H9 (cell line): ENCODE measurements around the gene RASL10A. TPM values are rescaled to one million over a fixed set of nuclear protein-coding genes. Genes with fewer than 3 reads are reported as not detected.
A peak's percentile ranks its signal among the peaks of the same experiment; 100 is the strongest.

Experiments used
- DNase-seq: peaks from one replicate; pipeline ENCODE4 v3.0.0-alpha.2; 2017
- H2AFZ ChIP-seq: one replicate; pipeline ENCODE4 v1.6.1; 2013; ENCODE audit warnings: mild to moderate bottlenecking, low read length, control low read depth, moderate library complexity
- H2AK5ac ChIP-seq: 2 replicates; pipeline ENCODE4 v1.6.1; 2013; ENCODE audit warnings: low read length, control low read depth, mixed read lengths; ENCODE audit not compliant: insufficient read length
- H2BK120ac ChIP-seq: one replicate; pipeline ENCODE4 v1.6.1; 2013; ENCODE audit warnings: low read depth, mild to moderate bottlenecking, low read length, control low read depth, inconsistent platforms; ENCODE audit not compliant: poor library complexity, severe bottlenecking
- H2BK12ac ChIP-seq: 2 replicates; pipeline ENCODE4 v1.6.1; 2013; ENCODE audit warnings: low read length, control low read depth, mixed read lengths, low read depth; ENCODE audit not compliant: insufficient read length
- H2BK15ac ChIP-seq: 2 replicates; pipeline ENCODE4 v1.6.1; 2013; ENCODE audit warnings: low read depth, low read length, control low read depth
- H2BK20ac ChIP-seq: one replicate; pipeline ENCODE4 v1.6.1; 2013; ENCODE audit warnings: low read depth, mild to moderate bottlenecking, low read length, control low read depth, inconsistent platforms; ENCODE audit not compliant: poor library complexity, severe bottlenecking
- H2BK5ac ChIP-seq: 2 replicates; pipeline ENCODE4 v1.6.1; 2013; ENCODE audit warnings: low read length, control low read depth, mixed read lengths; ENCODE audit not compliant: insufficient read length
- H3K14ac ChIP-seq: 2 replicates; pipeline ENCODE4 v1.6.1; 2013; ENCODE audit warnings: low read length, control low read depth; ENCODE audit not compliant: insufficient read depth
- H3K18ac ChIP-seq: 2 replicates; pipeline ENCODE4 v1.6.1; 2013; ENCODE audit warnings: low read depth, mild to moderate bottlenecking, mixed read lengths, low read length, control low read depth; ENCODE audit not compliant: insufficient read length
- H3K23ac ChIP-seq: 2 replicates; pipeline ENCODE4 v1.6.1; 2013; ENCODE audit warnings: low read length, control low read depth, mixed read lengths, low read depth; ENCODE audit not compliant: insufficient read length
- H3K23me2 ChIP-seq: 2 replicates; pipeline ENCODE4 v1.6.1; 2013; ENCODE audit warnings: low read depth, mild to moderate bottlenecking, mixed read lengths, low read length, control low read depth; ENCODE audit not compliant: insufficient read length, poor library complexity, severe bottlenecking
- H3K27ac ChIP-seq: 2 replicates; pipeline ENCODE4 v1.5.1; 2013; ENCODE audit warnings: low read length, control low read depth, mixed read lengths, low read depth; ENCODE audit not compliant: insufficient read length
- H3K27me3 ChIP-seq: 2 replicates; pipeline ENCODE4 v1.6.1; 2013; ENCODE audit warnings: low read length, control low read depth, inconsistent platforms; ENCODE audit not compliant: insufficient read depth
- H3K4ac ChIP-seq: 2 replicates; pipeline ENCODE4 v1.6.1; 2013; ENCODE audit warnings: low read depth, mild to moderate bottlenecking, control low read depth, inconsistent platforms, low read length, moderate library complexity
- H3K4me1 ChIP-seq: 2 replicates; pipeline ENCODE4 v1.6.1; 2013; ENCODE audit warnings: low read length, control low read depth, inconsistent platforms; ENCODE audit not compliant: insufficient read depth
- H3K4me2 ChIP-seq: 2 replicates; pipeline ENCODE4 v1.6.1; 2013; ENCODE audit warnings: low read length, control low read depth, mixed read lengths; ENCODE audit not compliant: insufficient read length, insufficient read depth
- H3K56ac ChIP-seq: 2 replicates; pipeline ENCODE4 v1.6.1; 2013; ENCODE audit warnings: low read depth, mild to moderate bottlenecking, mixed read lengths, low read length, control low read depth; ENCODE audit not compliant: insufficient read length
- H3K79me1 ChIP-seq: 2 replicates; pipeline ENCODE4 v1.6.1; 2013; ENCODE audit warnings: low read depth, mild to moderate bottlenecking, moderate library complexity, low read length, control low read depth, inconsistent platforms; ENCODE audit not compliant: insufficient read depth, poor library complexity, severe bottlenecking
- H3K79me2 ChIP-seq: 2 replicates; pipeline ENCODE4 v1.6.1; 2013; ENCODE audit warnings: low read length, control low read depth, inconsistent platforms; ENCODE audit not compliant: insufficient read depth
- H3K9ac ChIP-seq: 2 replicates; pipeline ENCODE4 v1.6.1; 2013; ENCODE audit warnings: low read length, control low read depth, mixed read lengths; ENCODE audit not compliant: insufficient read length; ENCODE audit errors: extremely low read depth
- H3K9me3 ChIP-seq: one replicate; pipeline ENCODE4 v1.6.1; 2013; ENCODE audit warnings: low read depth, low read length, inconsistent platforms; ENCODE audit not compliant: control insufficient read depth
- H3T11ph ChIP-seq: one replicate; pipeline ENCODE4 v1.6.1; 2013; ENCODE audit warnings: mild to moderate bottlenecking, low read length, control low read depth, inconsistent platforms
- H4K20me1 ChIP-seq: one replicate; pipeline ENCODE4 v1.6.1; 2013; ENCODE audit not compliant: control insufficient read depth, insufficient read length, insufficient read depth
- H4K5ac ChIP-seq: 2 replicates; pipeline ENCODE4 v1.6.1; 2013; ENCODE audit warnings: low read depth, mild to moderate bottlenecking, mixed read lengths, low read length, control low read depth; ENCODE audit not compliant: insufficient read length
- H4K8ac ChIP-seq: replicated peaks from 2 replicates; pipeline ENCODE4 v1.6.1; 2013; ENCODE audit warnings: low read length, control low read depth, mixed read lengths, low read depth; ENCODE audit not compliant: insufficient read length
- H4K91ac ChIP-seq: 2 replicates; pipeline ENCODE4 v1.6.1; 2013; ENCODE audit warnings: low read depth, mild to moderate bottlenecking, moderate library complexity, mixed read lengths, low read length, control low read depth; ENCODE audit not compliant: insufficient read length
- H3K27ac Mint-ChIP-seq, 3 experiments: 2 replicates in 2 of 3; 3 replicates in 1 of 3; pipeline ENCODE4 v1.8.0; 2020 to 2021; ENCODE audit warnings: mixed read lengths in 3 of 3, mild to moderate bottlenecking in 1 of 3, moderate library complexity in 1 of 3
- H3K27me3 Mint-ChIP-seq: 2 replicates; pipeline ENCODE4 v1.8.0; 2021; ENCODE audit warnings: low read depth, mild to moderate bottlenecking, moderate library complexity, mixed read lengths
- H3K36me3 Mint-ChIP-seq, 3 experiments: 2 replicates in 2 of 3; 3 replicates in 1 of 3; pipeline ENCODE4 v1.8.0; 2020 to 2021; ENCODE audit warnings: low read depth in 3 of 3, mixed read lengths in 3 of 3; ENCODE audit not compliant: insufficient read depth in 1 of 3
- H3K4me1 Mint-ChIP-seq, 2 experiments: 2 replicates each; pipeline ENCODE4 v1.8.0; 2020; ENCODE audit warnings: mixed read lengths in 2 of 2
- H3K4me3 Mint-ChIP-seq, 2 experiments: 2 replicates in 1 of 2; 3 replicates in 1 of 2; pipeline ENCODE4 v1.8.0; 2020 to 2021; ENCODE audit warnings: mild to moderate bottlenecking in 2 of 2, mixed read lengths in 2 of 2, moderate library complexity in 1 of 2
- H3K9me3 Mint-ChIP-seq, 2 experiments: 2 replicates in 1 of 2; 3 replicates in 1 of 2; pipeline ENCODE4 v1.8.0; 2020; ENCODE audit warnings: mild to moderate bottlenecking in 2 of 2, mixed read lengths in 2 of 2, moderate library complexity in 1 of 2
- WGBS: extraction: QIAGEN DNeasy Blood & Tissue Kit; methylation state at CpG from one replicate; pipeline ENCODE4 v1.1.7; 2013; ENCODE audit warnings: missing lambda C conversion rate, low lambda C conversion rate, mixed read lengths; ENCODE audit not compliant: insufficient read length; ENCODE audit errors: extremely low coverage; 5-methylcytosine and 5-hydroxymethylcytosine counted together
- total RNA-seq: library from RNA; stranded (reverse); gene quantifications from 2 replicates; pipeline ENCODE4 v1.2.1, GENCODE V29; 2021
- TF ChIP-seq, protein P1 (sequence below): fragments of 200-600 bp; sonication (generic); conservative IDR thresholded peaks from 3 replicates; pipeline ENCODE4 v1.8.0; 2021; ENCODE audit warnings: antibody characterized with exemption, mild to moderate bottlenecking

The RASL10A gene
- total RNA-seq, 1 experiment from 2014 or later = 0.90 TPM

DNA sequence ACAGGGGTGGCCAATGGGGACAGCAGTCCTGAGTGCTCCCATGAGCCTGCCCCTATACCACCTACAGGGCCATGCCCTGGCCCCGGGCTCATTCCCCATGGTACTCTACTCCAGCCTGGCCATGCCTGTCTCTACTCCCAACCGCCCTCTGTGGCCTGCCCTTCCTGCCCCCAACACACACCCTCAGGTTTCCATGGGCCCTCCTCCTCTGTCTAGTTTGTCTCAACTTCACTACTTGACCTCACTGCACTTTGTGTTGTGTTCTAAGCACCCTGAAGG lies 26.3 kb upstream of the RASL10A start:
- no CpG with 5 or more reads among the region's 2 CpGs for WGBS
- Histone ChIP-seq H4K91ac (no peak overlapping the region), H2BK5ac (no peak overlapping the region), H2AK5ac (no peak overlapping the region), H3K23me2 (no peaks in the 10 kb centered on the region), H3K9me3 (no peaks in the 10 kb centered on the region), H4K8ac (no peak overlapping the region), H4K5ac (no peak overlapping the region), H3K9ac (no peak overlapping the region), H3K18ac (no peak overlapping the region), H2BK120ac (no peak overlapping the region), H3K27ac (no peak overlapping the region), H3K23ac (no peak overlapping the region), H4K20me1 (no peaks in the 10 kb centered on the region), H3K4me2 (no peak overlapping the region), H3K27me3 (no peaks in the 10 kb centered on the region), H3K4ac (no peak overlapping the region), H2AFZ (no peak overlapping the region), H3K79me2 (no peaks in the 10 kb centered on the region), H2BK15ac (no peak overlapping the region), H3K79me1 (no peaks in the 10 kb centered on the region), H2BK12ac (no peak overlapping the region), H2BK20ac (no peak overlapping the region), H3K14ac (no peak overlapping the region), H3K4me1 (no peaks in the 10 kb centered on the region), H3T11ph (no peak overlapping the region), H3K56ac (no peak overlapping the region)
- TF ChIP-seq, protein P1, sequence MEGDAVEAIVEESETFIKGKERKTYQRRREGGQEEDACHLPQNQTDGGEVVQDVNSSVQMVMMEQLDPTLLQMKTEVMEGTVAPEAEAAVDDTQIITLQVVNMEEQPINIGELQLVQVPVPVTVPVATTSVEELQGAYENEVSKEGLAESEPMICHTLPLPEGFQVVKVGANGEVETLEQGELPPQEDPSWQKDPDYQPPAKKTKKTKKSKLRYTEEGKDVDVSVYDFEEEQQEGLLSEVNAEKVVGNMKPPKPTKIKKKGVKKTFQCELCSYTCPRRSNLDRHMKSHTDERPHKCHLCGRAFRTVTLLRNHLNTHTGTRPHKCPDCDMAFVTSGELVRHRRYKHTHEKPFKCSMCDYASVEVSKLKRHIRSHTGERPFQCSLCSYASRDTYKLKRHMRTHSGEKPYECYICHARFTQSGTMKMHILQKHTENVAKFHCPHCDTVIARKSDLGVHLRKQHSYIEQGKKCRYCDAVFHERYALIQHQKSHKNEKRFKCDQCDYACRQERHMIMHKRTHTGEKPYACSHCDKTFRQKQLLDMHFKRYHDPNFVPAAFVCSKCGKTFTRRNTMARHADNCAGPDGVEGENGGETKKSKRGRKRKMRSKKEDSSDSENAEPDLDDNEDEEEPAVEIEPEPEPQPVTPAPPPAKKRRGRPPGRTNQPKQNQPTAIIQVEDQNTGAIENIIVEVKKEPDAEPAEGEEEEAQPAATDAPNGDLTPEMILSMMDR = no peak
- no peaks in the 10 kb centered on the region for H3K27me3 Mint-ChIP-seq
- H3K4me1 Mint-ChIP-seq = no peaks in the 10 kb centered on the region
- no peaks in the 10 kb centered on the region for H3K9me3 Mint-ChIP-seq
- no peak for DNase-seq
- peak overlapping the region in 1 of 3 experiments; percentile 18; a peak in 1 of 7 replicates for H3K27ac Mint-ChIP-seq
- peaks cover 28 to 88% (median 47%) of the 10 kb centered on the region in 3 experiments; a peak in 6 of 7 replicates for H3K36me3 Mint-ChIP-seq
- H3K4me3 Mint-ChIP-seq = no peak overlapping the region
